Skeletal muscle cell (primary cell): ENCODE measurements around the gene PPM1H.

ENCODE experiments used
- DNase-seq: peaks from one replicate; pipeline ENCODE4 v3.0.0-alpha.2; 2010; ENCODE audit warnings: low read depth
- H3K4me3 ChIP-seq: 2 replicates; pipeline ENCODE4 v1.5.1; 2011; ENCODE audit warnings: low read depth, mild to moderate bottlenecking, control low read depth, low read length, moderate library complexity

Gene PPM1H

DNA sequence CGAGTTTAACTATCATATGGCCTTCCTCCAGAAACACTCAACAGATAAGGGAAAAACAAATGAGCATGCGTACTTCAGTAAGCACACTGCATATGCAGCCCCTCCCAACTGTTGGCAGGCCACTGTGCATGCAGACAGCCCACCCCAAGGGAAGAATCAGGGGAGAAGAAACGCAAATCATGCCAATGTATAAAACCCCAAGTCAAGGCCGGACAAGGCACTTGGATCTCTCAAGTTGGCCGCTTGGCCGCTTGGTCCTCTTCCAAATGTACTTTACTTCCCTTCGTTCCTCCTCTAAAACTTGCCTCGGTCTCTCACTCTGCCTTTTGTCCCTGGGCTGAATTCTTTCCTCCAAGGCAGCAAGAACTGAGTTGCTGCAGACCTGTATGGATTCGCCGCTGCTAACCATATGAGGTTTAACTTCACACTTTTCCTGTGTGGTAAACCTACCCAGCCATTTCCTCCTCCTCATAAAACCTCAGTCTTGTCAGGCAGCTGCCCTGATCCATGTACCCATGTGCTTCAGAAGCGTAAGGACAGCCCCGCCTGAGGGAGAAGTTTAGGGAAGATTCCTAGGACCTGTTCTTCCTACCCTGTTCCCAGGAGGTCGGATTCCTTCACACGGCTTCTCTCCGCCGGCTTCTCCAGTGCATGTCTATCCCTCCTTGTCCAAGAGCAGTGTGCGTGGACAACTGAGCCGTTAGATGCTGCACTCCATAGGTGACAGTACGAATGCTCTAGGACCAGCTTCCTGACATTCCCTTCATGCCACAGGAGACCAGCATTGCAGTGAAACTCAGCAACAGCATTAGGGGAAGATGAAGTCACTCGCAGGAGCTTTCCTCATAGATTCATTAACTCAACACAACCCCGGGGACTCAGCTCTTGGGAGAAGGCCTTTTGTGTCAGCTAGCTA lies 280.4 kb downstream of the PPM1H start:
- DNase-seq, result no peak
- no peak overlapping the region for H3K4me3 ChIP-seq

DNA sequence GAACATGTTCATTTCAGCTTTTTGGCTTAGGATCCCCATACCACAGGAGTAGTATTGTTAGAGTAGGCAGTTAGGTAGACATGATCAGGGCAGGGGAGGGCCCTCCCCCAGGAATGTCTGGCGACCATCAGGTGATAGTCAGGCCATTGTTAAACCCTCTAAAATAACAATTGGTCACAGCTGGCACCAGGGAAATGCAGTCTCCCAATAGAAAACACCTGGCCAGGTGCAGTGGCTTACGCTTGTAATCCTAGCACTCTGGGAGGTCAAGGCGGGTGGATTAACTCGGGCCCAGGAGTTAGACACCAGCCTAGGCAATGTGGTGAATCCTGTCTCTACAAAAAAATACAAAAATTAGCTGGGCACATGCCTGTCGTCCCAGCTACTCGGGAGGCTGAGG lies 281.2 kb downstream of the PPM1H start:
- no peak overlapping the region for H3K4me3 ChIP-seq
- no peak for DNase-seq

DNA sequence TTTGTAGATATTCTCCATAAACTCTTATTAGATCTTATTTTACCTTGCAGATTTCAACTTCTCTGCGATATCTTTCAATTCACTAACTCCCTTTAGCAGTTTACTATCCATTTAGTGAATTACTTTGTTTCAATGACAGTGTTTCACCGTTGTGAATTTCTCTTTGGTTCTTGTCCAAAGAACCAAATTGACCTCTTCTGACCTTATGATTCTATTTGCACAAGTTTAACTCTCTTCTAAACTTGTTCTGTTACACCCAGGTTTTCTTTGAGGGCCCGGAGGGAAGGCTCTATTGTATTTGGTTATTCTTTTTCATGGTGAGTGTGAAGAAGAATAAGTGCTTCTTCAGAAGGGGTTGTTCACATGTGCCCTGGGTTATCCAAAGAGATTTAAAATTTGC lies 281.6 kb downstream of the PPM1H start:
- H3K4me3 ChIP-seq, result no peak overlapping the region
- DNase-seq, result no peak

DNA sequence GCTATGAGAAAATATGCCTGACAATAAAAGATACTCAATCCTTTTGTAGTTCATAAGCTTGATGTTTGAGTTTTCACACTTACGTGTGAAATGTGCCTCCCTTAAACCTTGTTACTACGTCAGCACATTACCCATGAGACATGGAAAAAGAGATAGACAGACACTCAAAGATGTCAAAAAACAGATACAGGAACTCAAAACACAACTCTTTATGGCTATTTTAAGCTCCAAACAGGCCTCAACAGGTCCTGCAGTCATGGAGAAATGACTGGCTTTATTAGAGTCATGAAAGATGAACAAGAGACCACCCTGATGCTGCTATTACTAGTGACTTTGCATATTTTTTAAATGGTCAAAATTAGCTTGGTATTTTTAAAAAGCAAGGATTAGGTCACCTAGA lies 283.8 kb downstream of the PPM1H start:
- no peak overlapping the region for H3K4me3 ChIP-seq
- DNase-seq, result no peak

DNA sequence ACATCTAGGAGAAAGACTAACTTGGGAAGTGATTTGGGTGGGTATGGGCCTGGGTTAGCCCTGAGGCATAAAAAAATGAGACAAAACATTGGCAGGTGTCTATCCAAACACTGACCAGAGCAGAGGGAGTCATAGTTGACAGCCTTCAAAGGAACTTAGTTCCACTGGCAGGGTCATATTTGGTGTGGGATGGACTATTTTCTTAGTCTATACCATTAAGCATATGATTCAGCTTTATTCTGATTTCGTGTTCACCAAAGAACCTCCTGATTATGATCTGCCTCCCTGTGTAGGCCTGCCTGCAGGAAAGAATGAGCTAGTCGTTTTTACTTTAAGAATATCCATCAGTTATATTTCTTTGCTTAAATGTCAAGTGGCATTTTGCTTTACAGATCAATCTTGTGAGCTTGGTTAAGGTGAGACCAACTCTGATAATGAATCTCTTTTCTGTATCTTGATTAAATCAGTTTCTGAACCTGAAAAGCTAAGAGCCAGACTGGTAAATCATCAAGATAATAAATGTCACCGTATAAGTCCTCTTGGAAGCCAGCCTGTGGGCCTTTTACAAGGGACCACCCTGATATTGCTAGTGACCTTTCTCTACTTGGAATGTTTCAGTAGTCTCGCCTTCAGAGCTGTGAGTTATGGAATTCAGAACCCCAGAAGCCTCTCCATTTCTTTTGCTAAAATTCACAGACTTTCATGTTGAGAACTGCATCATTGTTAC lies 285.4 kb downstream of the PPM1H start:
- no peak for DNase-seq
- H3K4me3 ChIP-seq, result no peak overlapping the region

DNA sequence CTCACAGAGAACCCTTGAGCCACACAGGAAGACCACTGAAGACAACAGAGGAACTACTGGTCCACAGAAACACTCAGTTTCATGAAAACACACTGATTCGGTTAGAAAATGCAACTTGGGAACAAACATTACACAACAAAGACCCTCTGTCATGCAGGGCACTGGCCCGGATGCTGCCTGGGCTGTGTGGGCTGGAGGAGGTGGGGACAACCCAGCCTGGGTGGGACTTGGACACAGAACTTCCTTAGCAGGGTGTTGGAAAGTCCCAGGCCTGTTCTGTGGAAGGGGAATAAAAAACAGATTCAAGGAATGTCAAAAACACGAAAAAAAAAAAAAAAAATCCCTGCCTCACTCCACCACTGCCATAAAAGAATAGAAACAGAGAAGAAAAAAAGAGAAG lies 287.4 kb downstream of the PPM1H start:
- DNase-seq, result no peak
- no peak overlapping the region for H3K4me3 ChIP-seq

DNA sequence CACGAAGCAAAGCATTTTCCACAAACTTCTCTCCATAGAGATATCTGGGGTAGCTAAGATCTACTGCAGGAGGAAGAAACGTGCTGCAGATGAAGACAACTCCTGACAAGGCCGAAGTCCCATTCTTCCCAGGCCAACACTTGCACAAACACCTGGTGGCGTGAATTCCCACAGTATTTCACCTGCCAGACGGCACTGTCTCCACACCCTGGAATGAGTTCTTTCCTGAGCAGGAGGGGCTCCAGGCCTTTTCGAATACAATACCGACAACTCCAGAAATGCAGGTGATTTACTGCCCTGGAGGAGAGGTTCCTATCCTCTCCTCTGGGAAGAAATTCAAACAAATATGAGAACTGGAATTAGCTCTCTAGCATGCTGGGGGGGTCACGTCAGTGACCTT lies 288.4 kb downstream of the PPM1H start:
- no peak overlapping the region for H3K4me3 ChIP-seq
- DNase-seq, result no peak

DNA sequence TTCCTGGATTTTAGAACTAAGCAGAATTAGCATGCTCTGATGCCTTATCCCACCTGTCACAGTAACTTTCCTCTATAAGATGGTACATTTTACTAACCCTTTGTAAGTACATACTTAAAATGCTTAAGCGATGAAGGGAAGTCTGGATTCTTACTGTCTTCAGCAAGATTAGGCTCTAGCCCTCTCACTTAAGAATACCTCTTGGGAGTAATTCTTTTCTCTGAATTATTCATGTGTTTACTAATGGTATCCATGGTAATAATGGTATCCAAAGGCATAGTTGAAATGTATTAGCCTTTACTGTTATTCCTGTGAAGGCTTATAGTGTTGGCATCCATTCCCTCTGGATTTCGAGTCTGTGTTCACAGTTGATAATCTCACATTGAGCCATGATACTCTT lies 291.5 kb downstream of the PPM1H start:
- DNase-seq, result no peak
- H3K4me3 ChIP-seq, result no peak overlapping the region

DNA sequence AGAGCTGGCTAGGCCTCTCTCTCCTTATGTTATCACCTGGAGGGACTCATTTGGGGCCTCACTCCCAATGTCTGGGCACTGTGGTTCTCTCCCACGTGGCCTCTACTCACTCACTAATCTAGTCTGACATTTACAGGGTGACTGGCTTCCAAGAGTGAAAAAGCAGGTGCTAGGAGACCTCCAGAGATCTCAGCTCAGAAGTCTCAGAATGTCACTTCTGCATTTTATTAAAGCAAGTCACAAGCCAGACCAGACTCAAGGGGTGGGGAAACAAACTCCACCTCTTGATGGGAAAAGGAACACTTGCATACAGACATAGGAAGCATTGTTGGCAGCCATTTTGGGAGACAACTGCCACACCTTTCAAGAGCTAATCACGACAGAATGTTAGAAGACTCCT lies 292.5 kb downstream of the PPM1H start:
- DNase-seq, result no peak
- H3K4me3 ChIP-seq, result no peak overlapping the region

DNA sequence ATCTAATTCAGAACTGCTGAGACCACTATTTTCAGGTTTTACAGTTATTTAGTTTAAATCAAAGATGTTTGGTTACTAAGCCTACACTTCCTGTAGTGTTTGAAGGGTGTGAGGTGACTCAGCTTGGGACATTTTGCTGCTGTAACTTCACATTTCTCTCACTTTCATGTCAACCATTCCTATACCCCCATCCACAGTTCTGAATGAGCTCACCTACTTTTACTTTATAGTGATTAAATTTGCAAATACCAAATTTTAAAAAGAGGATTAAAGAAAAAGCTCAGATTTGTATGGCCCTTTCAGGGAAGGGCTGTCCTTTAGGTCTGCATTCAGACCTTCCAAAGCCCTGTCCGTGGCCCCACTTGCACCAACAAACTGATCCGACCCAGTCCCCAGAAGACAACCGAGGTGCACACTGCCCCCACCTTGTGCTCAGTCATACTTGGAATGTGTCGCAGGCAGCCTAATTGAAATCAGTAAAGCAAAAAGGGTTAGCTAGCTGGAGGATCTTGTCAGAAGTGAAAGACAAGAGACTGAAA lies 294.0 kb downstream of the PPM1H start:
- DNase-seq, result no peak
- no peak overlapping the region for H3K4me3 ChIP-seq

DNA sequence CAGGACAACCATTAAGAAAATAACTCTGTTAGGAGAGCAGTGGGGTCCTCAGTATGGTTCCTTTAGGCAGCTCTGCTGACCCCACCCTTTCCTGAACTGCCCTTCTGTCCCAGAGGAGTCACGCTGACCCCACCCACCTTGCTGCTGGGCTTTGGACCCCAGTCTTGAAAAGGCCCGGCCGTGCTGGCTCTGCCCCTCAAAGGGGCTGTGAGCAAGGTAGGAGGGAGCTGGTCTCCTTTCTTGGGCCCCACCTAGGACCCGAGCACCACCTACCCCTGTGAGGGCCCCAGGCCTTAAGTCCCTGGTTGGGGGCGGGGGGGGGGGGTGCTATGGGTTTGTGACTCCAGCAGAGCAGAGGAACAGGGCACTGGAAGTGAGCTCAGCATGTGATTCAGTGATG lies 297.3 kb downstream of the PPM1H start:
- no peak overlapping the region for H3K4me3 ChIP-seq
- DNase-seq, result no peak

DNA sequence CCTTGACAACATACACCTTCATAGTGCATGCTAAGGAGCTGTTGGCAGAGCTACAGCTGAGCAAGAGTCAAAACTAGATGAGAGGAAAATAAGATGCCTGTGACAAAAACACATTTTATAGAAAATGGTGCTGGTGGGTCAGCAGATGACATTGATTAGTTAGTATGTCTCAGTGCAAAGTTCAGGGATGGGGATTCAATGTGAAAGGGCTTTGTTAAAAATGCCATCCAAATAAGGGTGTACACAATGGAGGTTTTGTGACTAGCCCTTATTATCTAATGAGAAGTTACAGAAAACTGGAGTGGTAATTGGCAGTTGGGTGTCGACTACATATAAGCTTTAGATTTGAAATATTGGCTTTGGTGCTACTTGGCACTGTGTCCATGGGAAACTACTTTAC lies 299.3 kb downstream of the PPM1H start:
- H3K4me3 ChIP-seq, result no peak overlapping the region
- DNase-seq, result no peak

DNA sequence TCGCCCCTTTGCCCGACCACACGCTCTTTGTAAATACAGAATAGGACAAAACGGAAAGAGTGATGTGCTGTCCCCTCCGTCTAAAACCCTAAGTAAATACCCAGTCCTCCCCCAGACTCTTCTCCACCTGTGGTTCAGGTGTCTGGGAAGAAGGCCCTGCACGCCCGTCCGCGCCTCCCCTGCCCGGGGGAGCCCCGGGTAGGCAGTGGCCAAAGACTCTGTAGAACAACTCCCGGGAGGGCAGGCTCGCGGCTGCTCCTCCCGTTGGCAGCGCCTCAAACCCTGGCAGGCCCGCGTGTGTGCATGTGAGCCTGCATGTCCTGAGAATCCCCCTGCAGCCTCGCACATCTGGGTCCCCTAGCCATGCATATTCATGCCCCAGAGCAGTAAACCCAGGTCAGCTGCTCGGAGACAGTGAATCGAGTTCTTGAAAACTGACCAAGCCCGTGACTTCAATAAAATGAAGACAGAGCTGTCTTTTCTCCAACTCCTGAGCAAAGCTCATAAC lies 302.5 kb downstream of the PPM1H start:
- no peak for DNase-seq
- H3K4me3 ChIP-seq, result peak overlapping the region; percentile 52

DNA sequence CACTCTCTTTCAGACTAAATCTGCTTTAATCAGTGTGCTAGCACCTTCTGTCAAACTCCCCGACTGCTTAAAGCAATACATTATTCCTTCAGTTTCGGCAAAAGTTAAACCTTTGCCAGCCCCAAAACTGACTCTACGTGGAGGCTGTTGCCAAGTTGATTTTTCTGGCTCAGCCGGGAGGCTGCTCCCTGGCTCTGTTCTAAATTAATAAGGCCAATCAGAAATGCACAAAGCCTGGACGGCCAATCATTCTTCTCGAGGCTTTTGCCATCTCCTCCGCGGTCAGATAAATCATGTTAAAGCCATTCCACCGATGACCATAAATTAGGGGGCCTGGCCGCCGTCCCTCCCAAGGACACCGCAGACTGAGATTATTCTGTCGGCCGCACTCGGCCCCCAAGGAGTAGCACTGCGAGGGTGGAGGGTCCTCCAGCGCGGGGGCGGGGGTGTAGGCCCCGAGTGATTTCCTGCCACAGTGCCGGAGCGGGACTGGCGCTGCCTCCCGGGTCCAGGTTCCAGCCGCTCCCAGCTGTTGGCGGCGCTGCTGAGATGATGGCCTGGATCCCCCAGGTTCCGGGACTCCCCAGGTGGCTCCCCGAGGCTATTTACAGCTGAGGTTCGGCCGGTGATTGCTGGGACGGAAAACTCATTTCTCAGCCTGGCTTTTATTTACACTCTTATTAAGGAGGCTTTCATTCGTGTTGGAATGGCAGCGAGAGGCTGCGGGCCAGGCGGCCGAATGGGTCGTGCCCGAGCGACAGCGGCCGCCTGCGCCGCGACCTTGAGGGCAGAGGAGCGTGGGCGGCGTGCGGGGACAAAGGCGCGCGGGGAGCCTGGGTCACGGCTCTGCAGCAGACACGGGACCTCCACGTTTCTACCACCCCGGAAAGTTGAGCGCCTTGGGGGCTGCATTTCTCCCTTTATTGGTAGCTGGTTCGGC lies 303.2 kb downstream of the PPM1H start:
- DNase-seq, result peak; percentile 53
- H3K4me3 ChIP-seq, result peak overlapping the region; percentile 52

DNA sequence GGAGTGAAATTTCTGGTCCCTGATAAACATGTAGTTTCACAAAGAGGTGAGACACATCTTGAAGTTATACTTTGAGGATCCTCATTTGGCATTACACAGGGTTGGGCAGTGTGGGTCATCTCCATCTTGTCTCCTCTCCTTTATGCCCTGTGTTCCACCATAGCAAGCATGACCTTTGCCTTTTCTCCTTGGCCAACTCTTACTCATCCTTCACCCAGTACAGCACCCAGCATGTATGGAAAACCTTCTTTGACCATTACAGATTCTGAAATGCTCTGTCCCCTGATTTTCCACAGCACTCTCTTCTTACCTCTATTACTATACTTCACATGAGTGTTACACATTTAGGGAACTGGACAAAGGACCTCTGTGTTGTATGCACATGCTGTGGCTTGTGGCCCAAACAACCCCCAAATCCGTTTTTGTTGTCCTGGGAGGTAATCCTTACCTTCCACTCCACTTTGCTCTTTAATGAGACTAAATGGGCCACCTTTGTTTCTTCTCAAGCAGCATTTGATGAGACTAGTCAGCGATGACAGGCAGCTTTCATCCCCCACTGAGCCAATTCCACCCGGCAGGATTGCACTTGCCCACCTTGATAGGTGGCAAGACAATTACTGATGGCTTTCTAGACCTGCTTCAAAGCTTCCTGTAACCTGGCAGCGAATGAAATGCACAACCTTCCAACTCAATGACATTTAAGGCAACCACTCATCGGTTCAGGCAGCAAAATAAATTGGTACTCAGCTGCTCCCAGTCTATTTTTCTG lies 304.8 kb downstream of the PPM1H start:
- DNase-seq, result no peak
- H3K4me3 ChIP-seq, result no peak overlapping the region

DNA sequence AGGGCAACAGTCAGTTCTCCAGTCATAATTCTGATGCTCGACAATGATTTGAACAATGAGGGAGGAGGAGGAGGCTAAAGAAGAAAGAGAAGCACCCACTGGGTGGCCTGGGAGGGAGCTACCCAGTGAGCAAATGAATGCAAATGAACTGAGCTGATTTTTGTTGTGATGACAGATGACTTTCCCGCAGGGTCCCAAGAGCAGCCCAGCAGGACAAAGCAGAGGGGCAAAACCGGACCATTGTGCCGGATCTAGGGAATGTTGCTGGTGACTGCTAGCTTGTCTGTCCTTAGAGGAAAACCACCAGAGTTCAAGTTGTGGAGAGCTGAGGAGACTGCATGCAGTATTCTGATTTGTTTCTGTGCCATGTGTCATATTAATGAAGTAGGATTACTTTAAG lies 305.5 kb downstream of the PPM1H start:
- no peak overlapping the region for H3K4me3 ChIP-seq
- no peak for DNase-seq

DNA sequence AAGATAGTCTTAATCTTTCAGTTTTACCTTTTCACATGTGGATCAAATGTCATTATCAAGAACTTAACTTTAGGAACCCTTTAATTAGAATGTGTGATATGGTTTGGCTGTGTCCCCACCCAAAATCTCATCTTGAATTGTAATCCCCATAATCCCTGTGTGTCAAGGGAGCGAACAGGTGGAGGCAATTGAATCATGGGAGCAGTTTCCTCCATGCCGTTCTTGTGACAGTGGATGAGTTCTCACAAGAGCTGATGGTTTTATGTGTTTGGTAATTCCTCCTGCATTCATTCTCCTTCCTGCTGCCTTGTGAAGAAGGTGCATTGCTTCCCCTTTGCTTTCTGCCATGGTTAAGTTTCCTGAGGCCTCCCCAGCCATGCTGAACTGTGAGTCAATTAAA lies 307.8 kb downstream of the PPM1H start:
- DNase-seq, result no peak
- no peak overlapping the region for H3K4me3 ChIP-seq

DNA sequence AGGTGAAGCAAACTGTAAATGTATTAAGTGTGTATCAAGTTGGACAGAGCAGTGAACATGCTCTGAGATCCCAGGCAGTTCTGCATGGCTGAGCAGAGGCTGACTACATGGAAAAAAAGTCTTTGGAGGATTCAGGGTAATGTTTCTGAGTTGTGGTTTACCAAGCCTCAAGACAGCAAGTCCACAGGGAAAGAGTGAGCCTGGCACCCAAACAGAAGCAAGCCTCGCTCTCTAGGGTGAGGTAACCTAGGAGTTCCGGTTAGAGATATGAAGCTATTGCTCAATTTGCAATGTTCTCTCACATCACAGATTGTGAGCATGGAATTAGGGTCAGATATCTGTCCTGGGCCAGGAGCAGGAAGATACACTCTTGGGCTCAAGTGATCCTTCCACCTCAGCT lies 309.7 kb downstream of the PPM1H start:
- no peak overlapping the region for H3K4me3 ChIP-seq
- DNase-seq, result no peak

DNA sequence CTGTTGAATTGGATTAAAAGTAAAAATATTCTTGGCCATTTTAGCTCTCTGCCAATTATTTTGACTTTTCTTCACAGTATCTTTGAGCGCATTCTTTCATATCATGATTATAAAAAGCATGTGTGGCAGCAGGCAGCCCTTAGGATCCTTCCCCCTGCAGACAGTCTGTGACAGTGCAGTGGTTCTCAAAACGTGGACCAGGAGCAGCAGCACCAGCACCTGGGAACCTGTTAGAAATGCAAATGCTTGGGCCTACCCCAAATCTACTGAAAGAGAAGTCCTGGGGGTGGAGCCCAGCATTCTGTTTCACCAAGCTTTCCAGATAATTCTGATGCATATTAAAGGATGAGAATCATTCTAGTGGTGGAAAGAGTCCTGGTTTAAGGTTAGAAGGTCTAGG lies 312.8 kb downstream of the PPM1H start:
- no peak overlapping the region for H3K4me3 ChIP-seq
- no peak for DNase-seq
